ENCODE results near the gene RCC1. TPM values are rescaled to one million over a fixed set of nuclear protein-coding genes. Genes with fewer than 3 reads are reported as not detected.
"Not testable (repeated sequence)": the region's sequence is repeated elsewhere in the genome, so short reads cannot be mapped to it uniquely, and the experiment has no call there.

Gene RCC1
- total and polyA plus RNA-seq, 3 donors from 2014 or later, result 25.9 to 96.9 (median 43.2) TPM

DNA sequence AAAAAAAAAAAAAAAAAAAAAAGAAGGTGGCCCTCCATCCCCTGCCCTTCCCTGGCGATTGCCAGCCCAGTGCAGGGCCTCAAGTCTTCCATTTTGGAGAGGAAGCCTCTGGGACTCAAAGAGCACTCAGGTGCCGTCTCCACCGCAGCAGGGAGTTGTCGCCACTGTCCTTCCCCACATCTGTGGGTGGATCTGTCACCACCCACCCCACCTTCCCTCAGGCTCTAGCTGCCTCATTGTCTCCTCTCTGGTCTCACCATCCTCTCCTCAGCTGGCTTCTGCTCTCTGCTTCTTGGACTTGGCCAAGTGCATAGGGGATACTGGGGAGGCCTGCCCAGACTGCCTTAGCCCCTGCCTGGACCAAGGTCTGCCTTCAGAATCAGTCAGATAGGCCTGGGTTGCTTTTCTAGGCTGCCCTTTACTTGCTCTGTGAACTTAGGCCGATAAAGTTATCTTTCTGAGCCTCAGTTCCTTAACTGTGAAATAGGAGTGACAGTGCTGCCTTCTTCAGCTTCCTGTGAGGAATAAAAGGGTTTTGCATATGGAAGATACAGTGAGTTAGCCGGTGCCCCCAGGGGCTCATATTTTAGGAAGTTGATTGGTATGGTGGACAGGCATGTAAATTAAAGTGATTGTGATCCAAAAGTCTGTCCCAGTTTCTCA, 15.8 kb downstream of the RCC1 start:
- no peak overlapping the region for H3K27ac ChIP-seq
- H3K9me3 ChIP-seq, result no peaks in the 10 kb centered on the region
- no peak for TF ChIP-seq POLR2A (IDR thresholded peaks at IDR 0.05)
- TF ChIP-seq, protein P1, sequence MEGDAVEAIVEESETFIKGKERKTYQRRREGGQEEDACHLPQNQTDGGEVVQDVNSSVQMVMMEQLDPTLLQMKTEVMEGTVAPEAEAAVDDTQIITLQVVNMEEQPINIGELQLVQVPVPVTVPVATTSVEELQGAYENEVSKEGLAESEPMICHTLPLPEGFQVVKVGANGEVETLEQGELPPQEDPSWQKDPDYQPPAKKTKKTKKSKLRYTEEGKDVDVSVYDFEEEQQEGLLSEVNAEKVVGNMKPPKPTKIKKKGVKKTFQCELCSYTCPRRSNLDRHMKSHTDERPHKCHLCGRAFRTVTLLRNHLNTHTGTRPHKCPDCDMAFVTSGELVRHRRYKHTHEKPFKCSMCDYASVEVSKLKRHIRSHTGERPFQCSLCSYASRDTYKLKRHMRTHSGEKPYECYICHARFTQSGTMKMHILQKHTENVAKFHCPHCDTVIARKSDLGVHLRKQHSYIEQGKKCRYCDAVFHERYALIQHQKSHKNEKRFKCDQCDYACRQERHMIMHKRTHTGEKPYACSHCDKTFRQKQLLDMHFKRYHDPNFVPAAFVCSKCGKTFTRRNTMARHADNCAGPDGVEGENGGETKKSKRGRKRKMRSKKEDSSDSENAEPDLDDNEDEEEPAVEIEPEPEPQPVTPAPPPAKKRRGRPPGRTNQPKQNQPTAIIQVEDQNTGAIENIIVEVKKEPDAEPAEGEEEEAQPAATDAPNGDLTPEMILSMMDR (IDR thresholded peaks at IDR 0.05), result no peak

GRCh38 chr1:28522537-28522936, 16.7 kb downstream of the RCC1 start:
- H3K27ac ChIP-seq; H3K4me3 ChIP-seq; H3K27me3 ChIP-seq; DNase-seq; H3K9me3 ChIP-seq; H3K4me1 ChIP-seq; H3K36me3 ChIP-seq (ENCODE audit: low read depth, missing control alignments); intact Hi-C loops (cut with DNase I; ENCODE audit: low total_unique reads): not testable (repeated sequence)
- 89 to 94% methylated on average over 9 of the region's 9 CpGs for WGBS, 2 donors

More for the DNA sequence above, 15.8 kb downstream of the RCC1 start:
- peaks cover 11% of the 10 kb centered on the region for H3K4me1 ChIP-seq
- DNase-seq, result no peak
- 94 to 95% methylated on average over 6 of the region's 6 CpGs for WGBS, 2 donors
- H3K4me3 ChIP-seq, result no peak overlapping the region
- intact Hi-C loops (cut with DNase I; ENCODE audit: low total_unique reads), result no loop called here
- H3K36me3 ChIP-seq (ENCODE audit: low read depth, missing control alignments), result no peaks in the 10 kb centered on the region
- no peaks in the 10 kb centered on the region for H3K27me3 ChIP-seq

DNA sequence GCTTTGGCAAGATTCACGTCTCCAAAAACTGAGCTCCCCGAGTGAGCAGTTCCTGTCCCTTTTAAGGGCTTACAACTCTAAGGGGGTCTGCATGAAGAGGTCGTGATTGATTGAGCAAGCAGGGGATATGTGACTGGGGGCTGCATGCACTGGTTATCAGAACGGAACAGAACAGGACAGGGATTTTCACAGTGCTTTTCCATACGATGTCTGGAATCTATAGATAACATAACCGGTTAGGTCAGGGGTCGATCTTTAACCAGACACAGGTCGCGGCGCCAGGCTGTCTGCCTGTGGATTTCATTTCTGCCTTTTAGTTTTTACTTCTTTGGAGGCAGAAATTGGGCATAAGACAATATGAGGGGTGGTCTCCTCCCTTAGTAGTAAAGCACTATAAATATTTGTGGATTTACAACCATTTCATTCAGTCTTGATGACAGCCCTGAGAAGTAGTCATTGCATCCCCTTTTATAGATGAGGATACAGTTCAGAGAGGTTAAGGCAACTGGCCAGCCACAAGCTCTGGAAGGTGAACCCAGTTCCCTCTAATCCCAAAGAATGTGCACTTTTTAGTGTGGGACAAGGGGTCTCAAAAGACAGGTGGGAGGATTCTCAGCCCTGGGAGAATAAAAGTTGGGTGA, 19.3 kb downstream of the RCC1 start:
- H3K27ac ChIP-seq; H3K4me3 ChIP-seq; intact Hi-C loops (cut with DNase I; ENCODE audit: low total_unique reads); H3K27me3 ChIP-seq; DNase-seq; H3K9me3 ChIP-seq; H3K36me3 ChIP-seq (ENCODE audit: low read depth, missing control alignments); H3K4me1 ChIP-seq: not testable (repeated sequence)
- WGBS, 2 donors, result 78 to 83% methylated on average over 10 of the region's 10 CpGs

GRCh38 chr1:28526886-28527285, 21.0 kb downstream of the RCC1 start:
- Histone ChIP-seq H3K27ac (no peak overlapping the region), H3K4me1 (no peaks in the 10 kb centered on the region), H3K27me3 (no peaks in the 10 kb centered on the region), H3K36me3 (ENCODE audit: low read depth, missing control alignments) (no peaks in the 10 kb centered on the region), H3K9me3 (no peaks in the 10 kb centered on the region), H3K4me3 (no peak overlapping the region)
- DNase-seq, result no peak
- TF ChIP-seq, protein P1 (IDR thresholded peaks at IDR 0.05), result no peak
- no peak for TF ChIP-seq POLR2A (IDR thresholded peaks at IDR 0.05)
- intact Hi-C loops (cut with DNase I; ENCODE audit: low total_unique reads), result no loop called here
- 96 to 97% methylated on average over 9 of the region's 9 CpGs for WGBS, 2 donors

DNA sequence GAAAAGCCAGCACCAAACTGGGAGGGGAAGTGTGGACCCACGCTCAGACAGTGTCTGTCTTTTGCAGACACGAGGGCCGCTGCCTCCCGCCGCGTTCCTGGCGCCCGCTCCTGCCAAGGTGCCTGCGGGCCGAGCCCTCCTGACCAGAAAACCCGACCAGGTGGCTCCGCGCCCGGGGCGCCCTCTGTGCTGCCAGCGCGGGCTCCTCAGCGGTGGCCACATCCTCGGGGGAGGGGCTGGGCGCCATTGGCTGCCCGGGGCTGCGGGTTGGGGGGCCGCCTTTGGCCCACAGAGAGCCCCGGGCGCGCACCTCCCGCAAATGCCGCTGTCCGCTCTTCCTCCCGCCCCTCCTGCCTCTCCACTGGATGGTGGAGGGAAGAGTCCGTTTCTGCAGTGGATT, 24.6 kb downstream of the RCC1 start:
- Histone ChIP-seq H3K4me3 (peak overlapping the region; percentile 37 to 43), H3K27ac (peak overlapping the region in 1 of 2 donors; percentile 6), H3K36me3 (ENCODE audit: low read depth, missing control alignments) (no peaks in the 10 kb centered on the region), H3K4me1 (no peaks in the 10 kb centered on the region), H3K9me3 (no peaks in the 10 kb centered on the region), H3K27me3 (no peaks in the 10 kb centered on the region)
- 90 to 97% methylated on average over 27 to 30 of the region's 31 CpGs for WGBS, 2 donors
- no peak for DNase-seq
- intact Hi-C loops (cut with DNase I; ENCODE audit: low total_unique reads), result no loop called here
- TF ChIP-seq, protein P1 (IDR thresholded peaks at IDR 0.05), result no peak
- TF ChIP-seq POLR2A (IDR thresholded peaks at IDR 0.05), result no peak

DNA sequence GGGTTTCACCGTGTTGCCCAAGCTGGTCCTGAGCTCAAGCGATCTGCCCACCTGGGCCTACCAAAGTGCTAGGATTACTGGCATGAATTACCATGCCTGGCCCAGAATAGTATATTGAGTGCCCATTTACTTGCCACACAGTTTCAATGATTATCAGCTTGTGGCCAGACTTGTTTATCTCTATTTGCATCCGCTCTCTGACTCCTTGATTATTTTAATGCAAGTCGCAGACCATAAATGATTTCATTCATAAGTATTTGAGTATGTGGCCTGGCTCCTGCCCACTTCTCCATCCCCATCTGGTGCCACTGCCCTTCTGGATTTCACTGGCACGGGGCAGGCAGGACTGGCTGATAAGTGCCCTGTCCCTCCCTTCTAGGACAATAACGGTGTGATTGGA, 28.8 kb downstream of the RCC1 start:
- H3K27me3 ChIP-seq, result no peaks in the 10 kb centered on the region
- WGBS, 2 donors, result 92 to 93% methylated on average over 6 of the region's 6 CpGs
- no peaks in the 10 kb centered on the region for H3K36me3 ChIP-seq (ENCODE audit: low read depth, missing control alignments)
- no peak for DNase-seq
- intact Hi-C loops (cut with DNase I; ENCODE audit: low total_unique reads), result no loop called here
- H3K4me3 ChIP-seq, result no peak overlapping the region
- H3K4me1 ChIP-seq, result no peaks in the 10 kb centered on the region
- TF ChIP-seq, protein P1 (IDR thresholded peaks at IDR 0.05), result no peak
- TF ChIP-seq POLR2A (IDR thresholded peaks at IDR 0.05), result no peak
- no peaks in the 10 kb centered on the region for H3K9me3 ChIP-seq
- no peak overlapping the region for H3K27ac ChIP-seq
